Effector CD8-positive, alpha-beta T cell (primary cell): ENCODE results near the gene MOB2.

Experiments
- DNase-seq: peaks from one replicate; lab custom pipeline; 2025; lab: John Stamatoyannopoulos, UW

The MOB2 gene

GRCh38 chr11:1456176-1456575, 30.4 kb downstream of the MOB2 start:
- DNase-seq, result no peak

- no peak for DNase-seq
These were observed 30.9 kb downstream of the MOB2 start for GRCh38 chr11:1455763-1456060.

DNA sequence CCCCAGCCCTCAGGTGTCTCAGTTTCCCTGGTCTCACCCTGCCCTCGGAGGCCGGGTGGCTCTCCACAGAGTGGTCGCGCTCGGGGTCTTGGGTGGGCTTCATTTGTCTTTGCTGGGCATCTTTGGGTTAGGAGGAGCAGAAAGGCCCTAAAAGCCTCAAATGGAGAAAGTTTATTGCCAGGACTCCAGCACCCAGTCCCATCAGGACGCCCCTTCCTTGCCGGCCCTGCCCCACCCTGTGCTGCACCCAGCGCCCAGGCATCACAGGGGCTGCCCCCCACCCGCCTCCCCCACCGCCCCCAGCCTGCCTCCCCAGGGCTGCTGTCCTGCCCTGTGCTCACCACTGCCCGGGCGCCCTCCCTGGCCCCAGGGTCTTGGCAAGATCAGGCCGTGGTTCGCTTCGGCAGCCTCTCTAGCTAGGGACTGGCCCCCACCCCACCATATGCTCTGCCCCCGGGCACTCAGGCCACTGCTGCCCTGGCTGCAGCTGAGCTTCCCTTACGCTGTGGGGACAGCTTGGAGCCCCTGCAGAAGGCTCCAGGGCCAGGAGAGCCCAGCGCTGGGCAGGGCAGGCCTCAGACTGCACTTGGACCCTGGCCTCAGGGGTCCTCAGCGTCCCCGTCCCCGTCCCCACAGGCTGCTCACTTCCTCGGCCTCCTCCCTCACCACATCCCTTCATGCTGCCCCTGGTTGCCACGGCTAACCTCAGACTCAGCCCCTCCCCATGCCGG, 31.4 kb downstream of the MOB2 start:
- DNase-seq, result no peak

DNA sequence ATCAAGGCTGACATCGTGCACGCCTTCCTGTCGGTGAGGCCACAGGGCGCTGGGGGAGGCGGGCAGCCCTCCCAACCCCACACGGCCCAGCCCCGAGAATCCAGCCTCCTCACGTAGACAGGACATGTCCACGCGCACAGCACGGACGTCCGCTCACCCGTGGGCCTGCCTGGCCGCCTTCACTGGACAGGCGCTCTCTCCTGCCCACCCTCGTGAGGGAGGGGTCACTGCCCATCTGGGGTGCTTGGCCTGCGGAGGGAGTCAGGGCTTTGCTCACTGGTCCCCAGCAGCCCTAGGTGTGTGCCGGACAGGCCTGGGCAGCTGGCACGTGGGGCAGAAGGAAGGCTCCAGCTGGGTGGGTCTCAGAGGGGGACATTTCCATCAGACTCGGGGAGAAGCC, 32.0 kb downstream of the MOB2 start:
- DNase-seq, result no peak

GRCh38 chr11:1453611-1454034, 33.0 kb downstream of the MOB2 start:
- DNase-seq, result no peak

DNA sequence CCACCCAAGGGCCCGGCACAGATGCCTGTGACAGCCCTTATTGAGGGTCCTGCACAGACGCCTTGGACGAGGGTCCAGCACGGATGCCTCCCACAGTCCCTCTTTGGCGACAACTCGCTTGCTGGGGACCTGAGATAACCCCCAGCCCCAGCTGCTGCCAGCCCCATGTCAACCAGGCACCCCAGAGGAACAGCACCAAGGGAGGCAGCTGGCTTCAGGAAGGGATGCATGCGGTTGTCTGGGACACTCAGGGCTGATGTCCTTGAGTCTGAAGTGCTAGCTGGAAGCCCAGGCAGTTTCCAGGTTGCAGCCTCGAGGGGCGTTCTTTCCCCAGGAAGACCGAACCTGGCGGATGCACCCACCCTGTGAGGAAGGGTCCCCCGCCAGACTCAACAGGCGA, 33.8 kb downstream of the MOB2 start:
- DNase-seq, result no peak

- no peak for DNase-seq
These were observed 34.7 kb downstream of the MOB2 start for GRCh38 chr11:1451781-1452470.

GRCh38 chr11:1450949-1451710, 35.4 kb downstream of the MOB2 start:
- DNase-seq, result no peak

GRCh38 chr11:1450344-1450875, 36.2 kb downstream of the MOB2 start:
- DNase-seq, result no peak

DNA sequence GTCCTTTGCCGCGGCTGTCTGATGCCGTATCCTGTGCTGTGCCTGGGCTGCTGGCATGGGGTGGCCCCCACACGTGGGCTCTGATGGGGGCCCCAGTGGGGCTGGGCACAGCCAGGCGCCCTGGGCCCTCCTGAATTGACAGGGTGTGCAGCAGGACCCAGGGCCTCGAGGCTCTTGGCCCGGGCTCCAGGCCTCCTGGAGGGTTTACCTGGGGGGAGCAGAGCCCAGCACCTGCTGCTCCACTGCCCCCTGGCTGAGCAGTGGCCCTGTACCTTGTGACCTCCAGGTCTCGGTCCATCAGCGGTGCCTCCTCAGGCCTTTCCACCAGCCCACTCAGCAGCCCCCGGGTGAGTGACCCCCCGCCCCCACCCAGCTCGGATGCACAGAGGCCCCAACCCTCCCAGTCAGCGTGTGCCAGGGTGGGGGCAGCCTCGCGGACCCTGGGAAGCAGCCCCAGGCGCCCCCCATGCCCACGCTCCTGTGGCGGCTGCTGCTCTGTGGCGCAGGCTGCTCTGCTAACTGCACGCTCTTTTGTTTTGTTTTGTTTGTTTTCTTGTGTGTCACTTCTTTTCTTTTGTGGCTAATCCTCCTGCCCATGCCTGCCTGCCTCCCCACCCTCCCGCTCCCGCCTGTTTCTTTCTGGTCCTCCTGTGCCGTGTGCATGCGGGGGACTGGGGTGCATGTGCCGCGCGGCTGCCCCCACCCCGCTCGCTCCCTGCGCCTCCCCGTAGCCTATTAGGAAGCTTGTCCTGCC, 36.9 kb downstream of the MOB2 start:
- DNase-seq, result no peak

DNA sequence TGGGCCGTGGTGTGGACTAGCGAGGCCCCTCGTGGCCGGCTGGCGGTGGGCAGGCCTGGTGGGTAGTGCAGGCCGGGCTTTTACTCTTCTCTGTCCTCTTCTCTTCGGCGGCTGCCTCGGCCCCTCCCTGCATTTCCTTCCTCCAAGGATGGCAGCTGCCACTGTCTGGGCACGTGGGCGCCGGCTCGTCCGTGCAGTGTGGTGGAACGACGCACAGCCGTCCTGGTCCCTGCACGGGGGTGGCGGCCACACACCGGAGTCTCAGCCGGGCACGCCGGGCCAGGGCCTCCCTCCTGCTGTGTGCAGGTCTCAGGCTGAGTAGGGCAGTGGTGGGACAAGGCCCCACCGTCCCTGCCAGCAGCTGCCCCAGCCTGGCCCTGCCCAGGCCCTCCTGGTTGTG, 37.7 kb downstream of the MOB2 start:
- DNase-seq, result no peak

GRCh38 chr11:1447845-1448825, 38.4 kb downstream of the MOB2 start:
- DNase-seq, result no peak

DNA sequence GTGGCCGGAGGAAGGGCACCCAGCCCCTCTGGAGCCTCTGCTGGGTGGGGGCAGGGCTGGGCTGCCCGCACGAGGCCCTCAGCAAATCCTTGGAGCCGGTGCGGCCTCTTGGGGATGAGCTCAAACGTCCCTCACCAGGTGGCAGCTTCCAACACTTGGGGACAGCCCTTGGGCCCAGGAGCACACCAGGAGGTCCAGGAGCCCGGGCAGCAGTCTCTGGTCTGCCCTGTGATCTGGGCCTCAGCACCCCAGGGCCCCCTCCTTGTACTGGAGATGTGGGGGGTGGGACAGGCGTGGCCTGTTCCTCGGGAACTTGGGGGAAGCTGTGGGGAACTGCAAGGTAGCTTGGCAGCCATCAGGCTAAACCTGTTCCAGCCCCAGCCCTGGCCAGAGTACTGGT, 40.0 kb downstream of the MOB2 start:
- no peak for DNase-seq

DNA sequence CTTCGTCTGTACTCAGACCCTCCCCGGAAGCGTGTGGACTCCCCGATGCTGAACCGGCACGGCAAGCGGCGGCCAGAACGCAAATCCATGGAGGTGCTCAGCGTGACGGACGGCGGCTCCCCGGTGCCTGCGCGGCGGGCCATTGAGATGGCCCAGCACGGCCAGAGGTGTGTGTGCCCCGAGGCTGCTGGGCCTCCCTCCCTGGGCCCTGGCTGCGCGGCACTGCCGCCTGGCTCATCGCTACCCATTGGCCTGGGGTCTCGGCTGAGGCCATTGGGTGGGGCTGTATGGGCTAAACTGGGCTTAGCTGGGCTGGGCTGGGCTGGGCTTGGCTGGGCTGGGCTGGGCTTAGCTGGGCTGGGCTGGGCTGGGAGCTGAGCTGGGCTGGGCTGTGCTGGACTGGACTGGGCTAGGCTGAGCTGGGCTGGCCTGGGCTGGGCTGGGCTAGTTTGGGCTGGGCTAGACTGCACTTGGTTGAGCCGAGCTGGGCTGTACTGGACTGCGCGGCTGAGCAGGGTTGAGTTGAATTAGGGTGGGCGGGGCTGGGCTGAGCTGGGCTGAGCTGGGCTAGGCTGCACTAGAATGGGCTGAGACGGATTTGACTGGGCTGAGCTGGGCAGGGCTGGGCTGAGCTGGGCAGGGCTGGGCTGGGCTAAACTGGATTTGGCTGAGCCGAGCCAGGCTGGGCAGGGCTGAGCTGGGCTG, 40.7 kb downstream of the MOB2 start:
- no peak for DNase-seq

DNA sequence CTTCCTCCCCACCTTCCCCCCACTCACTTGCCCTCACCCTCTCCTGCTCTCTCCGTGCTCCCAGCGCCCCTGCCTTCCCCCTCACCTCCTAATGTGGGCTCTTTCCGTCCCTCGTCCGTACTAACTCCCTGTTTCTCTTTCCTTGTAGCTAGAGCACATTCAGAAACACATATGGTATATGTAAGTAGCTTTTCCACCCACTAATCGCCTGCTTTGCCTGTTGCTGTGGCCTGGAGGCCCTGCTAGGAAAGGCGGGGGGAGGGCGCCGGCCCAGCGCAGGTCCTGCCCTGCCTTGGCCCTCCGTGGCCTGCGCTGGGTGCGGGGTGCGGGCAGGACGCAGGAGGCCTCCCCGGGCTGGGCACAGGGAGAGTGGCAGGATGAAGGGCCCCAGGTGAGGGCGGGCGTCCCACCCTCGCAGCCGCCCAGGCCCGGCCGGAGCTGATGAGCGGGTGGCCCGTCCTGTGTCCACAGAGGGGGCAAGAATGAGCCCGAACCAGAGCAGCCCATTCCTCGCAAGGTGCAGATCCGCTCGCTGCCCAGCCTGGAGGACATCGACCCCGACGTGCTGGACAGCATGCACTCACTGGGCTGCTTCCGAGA, 41.7 kb downstream of the MOB2 start:
- DNase-seq, result no peak

DNA sequence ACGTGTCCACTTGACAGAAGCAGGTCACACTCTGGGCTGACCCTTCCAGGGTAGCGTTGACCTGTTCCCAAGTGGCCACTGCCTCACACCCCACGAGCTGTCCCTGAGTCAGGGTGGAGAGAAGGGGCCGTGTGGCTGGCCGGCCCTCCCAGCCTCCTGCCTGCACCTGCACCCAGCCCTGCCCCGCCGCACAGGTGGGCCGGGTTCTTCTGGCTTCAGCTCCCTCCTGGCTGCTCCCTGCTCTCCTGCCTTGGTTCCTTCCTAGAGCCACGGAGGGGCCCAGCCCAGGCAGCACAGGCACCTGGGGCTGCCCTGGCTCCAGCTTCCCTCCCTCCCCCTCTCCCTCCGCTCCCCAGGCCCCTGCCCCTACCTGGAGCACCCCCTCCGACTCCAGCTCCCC, 42.3 kb downstream of the MOB2 start:
- DNase-seq, result no peak

- no peak for DNase-seq
These were observed 42.8 kb downstream of the MOB2 start for GRCh38 chr11:1443737-1444136.

GRCh38 chr11:1442807-1443366, 43.7 kb downstream of the MOB2 start:
- DNase-seq, result no peak

DNA sequence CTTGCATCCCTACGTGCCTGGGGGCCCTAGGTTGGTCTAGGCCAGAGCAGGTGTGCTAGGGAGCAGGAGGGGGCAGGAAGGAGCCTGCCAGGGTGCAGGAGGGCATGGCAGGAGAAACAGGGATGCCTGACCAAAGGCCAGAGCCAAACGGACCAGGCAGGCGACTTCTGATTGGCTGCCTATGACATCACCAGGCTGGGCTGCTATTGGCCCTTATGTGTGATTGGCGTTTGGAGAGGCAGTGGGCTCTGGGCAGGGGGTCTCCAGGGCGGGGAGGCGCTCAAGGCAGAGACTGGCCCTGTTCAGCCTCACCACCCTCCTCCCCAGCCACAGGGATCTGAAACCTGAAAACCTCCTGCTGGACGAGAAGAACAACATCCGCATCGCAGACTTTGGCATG, 44.4 kb downstream of the MOB2 start:
- no peak for DNase-seq

- DNase-seq, result no peak
These were observed 46.1 kb downstream of the MOB2 start for GRCh38 chr11:1440496-1440895.
